ENCODE results near the gene BORCS6.
A peak's percentile ranks its signal among the peaks of the same experiment; 100 is the strongest.

The BORCS6 gene

DNA sequence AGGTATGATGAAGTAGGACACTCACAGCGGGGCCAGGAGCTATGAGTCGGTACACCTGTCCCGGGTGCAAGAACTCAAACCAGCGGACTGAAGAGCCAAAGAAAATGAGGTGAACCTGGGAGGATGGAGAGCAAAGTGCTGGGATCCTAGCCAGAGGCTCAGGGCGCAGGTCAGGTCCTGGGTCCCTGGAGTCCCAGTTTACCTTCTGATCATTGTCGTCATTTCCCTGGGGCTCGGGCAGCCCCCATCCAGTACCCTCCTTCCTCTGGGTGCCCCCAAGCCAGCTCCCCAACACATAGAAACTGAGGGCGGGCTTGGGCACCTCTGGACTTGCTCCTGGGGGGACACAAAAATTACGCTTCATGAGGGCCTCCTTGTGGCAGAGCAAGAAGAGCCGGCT is 41.7 kb upstream of the BORCS6 start:
- TF ChIP-seq, protein P1, sequence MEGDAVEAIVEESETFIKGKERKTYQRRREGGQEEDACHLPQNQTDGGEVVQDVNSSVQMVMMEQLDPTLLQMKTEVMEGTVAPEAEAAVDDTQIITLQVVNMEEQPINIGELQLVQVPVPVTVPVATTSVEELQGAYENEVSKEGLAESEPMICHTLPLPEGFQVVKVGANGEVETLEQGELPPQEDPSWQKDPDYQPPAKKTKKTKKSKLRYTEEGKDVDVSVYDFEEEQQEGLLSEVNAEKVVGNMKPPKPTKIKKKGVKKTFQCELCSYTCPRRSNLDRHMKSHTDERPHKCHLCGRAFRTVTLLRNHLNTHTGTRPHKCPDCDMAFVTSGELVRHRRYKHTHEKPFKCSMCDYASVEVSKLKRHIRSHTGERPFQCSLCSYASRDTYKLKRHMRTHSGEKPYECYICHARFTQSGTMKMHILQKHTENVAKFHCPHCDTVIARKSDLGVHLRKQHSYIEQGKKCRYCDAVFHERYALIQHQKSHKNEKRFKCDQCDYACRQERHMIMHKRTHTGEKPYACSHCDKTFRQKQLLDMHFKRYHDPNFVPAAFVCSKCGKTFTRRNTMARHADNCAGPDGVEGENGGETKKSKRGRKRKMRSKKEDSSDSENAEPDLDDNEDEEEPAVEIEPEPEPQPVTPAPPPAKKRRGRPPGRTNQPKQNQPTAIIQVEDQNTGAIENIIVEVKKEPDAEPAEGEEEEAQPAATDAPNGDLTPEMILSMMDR (IDR thresholded peaks at IDR 0.05; ENCODE audit: unreplicated experiment in 3 of 3), result no peak
- H3K4me3 Mint-ChIP-seq, result no peak overlapping the region
- no peak overlapping the region for H3K27ac Mint-ChIP-seq
- H3K9me3 Mint-ChIP-seq, result no peaks in the 10 kb centered on the region
- peaks cover 10% of the 10 kb centered on the region for H3K4me1 Mint-ChIP-seq
- no peaks in the 10 kb centered on the region for H3K27me3 Mint-ChIP-seq (ENCODE audit: low read depth)
- H3K36me3 Mint-ChIP-seq (ENCODE audit: low read depth), result peaks cover 65% of the 10 kb centered on the region

DNA sequence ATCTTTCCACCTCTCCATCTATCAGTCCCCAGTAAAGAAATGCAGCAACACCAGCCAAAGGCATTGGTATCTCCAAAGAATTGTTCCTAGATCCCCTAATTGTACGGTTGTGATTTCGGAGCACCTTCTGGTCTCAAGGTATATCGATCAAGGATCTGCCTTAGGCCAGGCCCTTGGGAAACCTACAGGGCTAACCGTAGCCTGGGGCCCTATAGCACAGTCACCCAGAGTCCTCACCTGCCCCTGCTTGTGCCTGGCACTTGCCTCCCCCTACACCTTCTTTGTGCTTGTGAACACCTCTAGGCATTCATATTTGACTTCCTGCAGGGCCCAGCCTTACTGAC is 37.2 kb upstream of the BORCS6 start:
- peaks cover 23% of the 10 kb centered on the region for H3K4me1 Mint-ChIP-seq
- TF ChIP-seq, protein P1 (IDR thresholded peaks at IDR 0.05; ENCODE audit: unreplicated experiment in 3 of 3), result no peak
- H3K36me3 Mint-ChIP-seq (ENCODE audit: low read depth), result peaks cover 38% of the 10 kb centered on the region

DNA sequence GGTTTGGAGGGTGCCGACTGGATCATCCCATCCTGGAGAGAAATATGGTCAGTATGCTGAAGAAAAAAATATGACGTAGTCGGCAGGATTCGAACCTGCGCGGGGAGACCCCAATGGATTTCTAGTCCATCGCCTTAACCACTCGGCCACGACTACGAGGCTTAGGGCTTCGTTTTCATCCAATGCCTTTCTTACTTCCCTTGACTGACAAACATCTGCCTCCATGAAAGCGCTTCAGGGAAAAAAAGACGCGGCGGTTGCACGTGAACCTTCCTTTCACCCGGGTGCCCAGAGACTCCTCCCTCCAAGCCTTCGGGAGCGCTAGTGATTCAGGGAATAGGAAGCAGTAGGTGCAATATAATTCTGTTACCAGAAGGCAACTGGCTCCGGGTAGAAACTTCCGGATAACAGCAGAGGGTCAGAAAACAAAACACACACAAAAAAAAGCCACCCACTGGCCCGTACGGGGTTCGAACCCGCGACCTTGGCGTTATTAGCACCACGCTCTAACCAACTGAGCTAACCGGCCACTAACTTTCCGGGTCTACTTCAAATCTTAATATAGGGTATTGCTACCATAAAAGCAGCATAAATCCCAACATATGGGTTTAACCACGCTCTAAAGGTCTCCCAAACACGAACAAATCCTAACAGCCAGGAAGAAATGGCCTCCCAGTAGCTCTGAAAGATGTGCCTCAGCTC is 36.7 kb upstream of the BORCS6 start:
- H3K27ac Mint-ChIP-seq, result peak overlapping the region; percentile 84 to 96 (median 86)
- H3K4me3 Mint-ChIP-seq, result peak overlapping the region; percentile 82 to 86 (median 84)
- TF ChIP-seq, protein P1 (IDR thresholded peaks at IDR 0.05; ENCODE audit: unreplicated experiment in 3 of 3), result no peak
- H3K9me3 Mint-ChIP-seq, result no peaks in the 10 kb centered on the region
- peaks cover 25% of the 10 kb centered on the region for H3K4me1 Mint-ChIP-seq
- H3K36me3 Mint-ChIP-seq (ENCODE audit: low read depth), result peaks cover 35% of the 10 kb centered on the region
- no peaks in the 10 kb centered on the region for H3K27me3 Mint-ChIP-seq (ENCODE audit: low read depth)

More for the DNA sequence above, 37.2 kb upstream of the BORCS6 start:
- Mint-ChIP-seq H3K27me3 (ENCODE audit: low read depth) (no peaks in the 10 kb centered on the region), H3K4me3 (peak overlapping the region; percentile 82 to 86 (median 84)), H3K27ac (peak overlapping the region; percentile 84 to 96 (median 86)), H3K9me3 (no peaks in the 10 kb centered on the region)

DNA sequence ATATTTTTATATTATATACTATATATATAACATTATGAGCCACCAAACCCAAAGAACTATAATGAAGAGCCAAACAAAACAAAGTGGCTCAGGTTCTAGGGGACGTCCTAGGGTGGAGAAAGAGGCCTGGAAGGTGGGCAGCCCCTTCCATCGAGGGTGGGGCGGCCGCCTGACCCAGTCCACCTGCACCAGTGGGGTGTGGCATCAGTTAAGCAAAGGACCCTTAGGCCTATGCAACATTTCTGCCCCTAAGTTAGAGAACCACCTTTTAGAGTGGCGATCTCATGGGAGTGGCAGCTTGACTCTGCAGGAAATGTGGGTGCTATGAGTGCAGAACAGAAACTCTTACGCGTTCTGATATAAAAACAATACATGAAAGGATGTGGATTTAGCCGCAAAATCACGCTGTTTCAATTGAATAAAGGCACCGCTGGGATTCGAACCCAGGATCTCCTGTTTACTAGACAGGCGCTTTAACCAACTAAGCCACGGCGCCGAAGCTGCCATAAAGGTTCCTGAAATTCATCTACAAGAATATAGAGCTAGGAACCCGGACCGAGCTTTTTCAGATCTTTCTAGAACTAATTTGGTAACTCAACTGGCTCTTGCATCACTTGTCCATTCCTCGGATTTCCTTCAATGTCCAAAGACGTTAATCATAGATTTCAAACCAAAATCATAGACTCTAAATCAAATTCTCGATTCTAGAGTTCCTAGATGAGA is 36.0 kb upstream of the BORCS6 start:
- Mint-ChIP-seq H3K4me3 (peak overlapping the region; percentile 82 to 86 (median 84)), H3K4me1 (peaks cover 25% of the 10 kb centered on the region), H3K36me3 (ENCODE audit: low read depth) (peaks cover 28% of the 10 kb centered on the region), H3K27ac (peak overlapping the region; percentile 84 to 96 (median 86)), H3K27me3 (ENCODE audit: low read depth) (no peaks in the 10 kb centered on the region), H3K9me3 (no peaks in the 10 kb centered on the region)
- TF ChIP-seq, protein P1 (IDR thresholded peaks at IDR 0.05; ENCODE audit: unreplicated experiment in 3 of 3), result no peak

DNA sequence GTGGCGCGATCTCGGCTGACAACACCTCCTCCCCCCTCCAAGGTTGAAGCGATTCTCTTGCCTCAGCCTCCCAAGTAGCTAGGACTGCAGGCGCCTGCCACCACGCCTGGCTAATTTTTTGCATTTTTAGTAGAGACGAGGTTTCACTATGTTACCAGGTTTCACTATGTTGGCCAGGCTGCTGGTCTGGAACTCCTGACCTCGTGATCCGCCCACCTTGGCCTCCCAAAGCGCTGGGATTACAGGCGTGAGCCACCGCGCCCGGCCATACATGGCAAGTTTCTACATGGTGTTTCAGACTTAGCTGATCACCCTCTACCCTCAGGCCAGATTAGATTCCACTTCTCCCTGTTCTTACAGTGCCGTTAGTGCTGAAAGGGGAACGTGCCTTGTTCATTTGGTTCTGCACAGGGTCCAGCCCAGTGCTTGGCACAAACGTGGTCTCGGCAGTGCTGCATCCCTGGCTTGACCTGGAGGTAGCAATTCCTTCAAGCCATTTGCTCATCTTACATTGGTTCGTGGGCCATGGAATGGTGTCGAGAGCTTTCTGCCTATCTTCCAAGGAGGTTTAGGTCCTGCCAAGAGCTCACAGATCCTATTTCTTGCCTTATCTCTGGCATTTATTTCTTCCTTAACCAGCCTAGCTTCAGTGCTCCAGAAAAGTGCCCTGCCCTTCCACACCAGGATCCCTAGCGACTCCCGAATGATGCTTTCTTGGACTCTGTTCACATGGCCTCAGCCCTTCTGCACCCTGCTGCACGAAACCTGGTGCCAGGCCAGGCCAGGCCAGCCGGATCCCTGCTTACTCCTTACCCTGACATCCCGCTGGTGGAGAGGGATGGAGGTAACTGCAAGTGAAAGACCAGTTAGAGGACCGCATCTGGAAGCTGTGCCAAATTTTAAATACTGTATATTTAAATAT is 35.2 kb upstream of the BORCS6 start:
- TF ChIP-seq, protein P1 (IDR thresholded peaks at IDR 0.05; ENCODE audit: unreplicated experiment in 3 of 3), result no peak
- peaks cover 21% of the 10 kb centered on the region for H3K36me3 Mint-ChIP-seq (ENCODE audit: low read depth)
- H3K27ac Mint-ChIP-seq, result peak overlapping the region; percentile 69 to 98 (median 82)
- peaks cover 4% of the 10 kb centered on the region for H3K27me3 Mint-ChIP-seq (ENCODE audit: low read depth)
- H3K4me3 Mint-ChIP-seq, result peak overlapping the region; percentile 77 to 95 (median 84)
- no peaks in the 10 kb centered on the region for H3K9me3 Mint-ChIP-seq
- H3K4me1 Mint-ChIP-seq, result peaks cover 30% of the 10 kb centered on the region

Measured in nephron (organoid).